Ascending aorta (tissue), 2 donors: Measurements from ENCODE around the gene ATP6V0C. TPM values are rescaled to one million over a fixed set of nuclear protein-coding genes. Genes with fewer than 3 reads are reported as not detected.

ENCODE experiments used
- DNase-seq, 2 donors: peaks; one replicate each; pipeline ENCODE4 v3.0.0-alpha.2; 2019; ENCODE audit warnings: low spot score in 2 of 2
- H3K27ac ChIP-seq, 2 donors: fragments of 200-600 bp; sonication (generic); one replicate each; pipeline ENCODE4 v1.5.1; 2016 to 2017; ENCODE audit warnings: mild to moderate bottlenecking in 1 of 2
- H3K27me3 ChIP-seq: fragments of 200-600 bp; sonication (generic); one replicate; pipeline ENCODE4 v1.5.1; 2017
- H3K36me3 ChIP-seq, 2 donors: fragments of 200-600 bp; sonication (generic); one replicate each; pipeline ENCODE4 v1.5.1; 2016
- H3K4me1 ChIP-seq, 2 donors: fragments of 200-600 bp; sonication (generic); one replicate each; pipeline ENCODE4 v1.5.1; 2016 to 2017; ENCODE audit warnings: mild to moderate bottlenecking in 1 of 2
- H3K4me3 ChIP-seq, 2 donors: fragments of 200-600 bp; sonication (generic); one replicate each; pipeline ENCODE4 v1.5.1; 2016 to 2017; ENCODE audit warnings: mild to moderate bottlenecking in 1 of 2
- H3K9me3 ChIP-seq, 2 donors: fragments of 200-600 bp; sonication (generic); one replicate each; pipeline ENCODE4 v1.5.1; 2016
- intact Hi-C: fragments of 100-400 bp; cut with DNase I; formaldehyde crosslinking; loops from one replicate; pipeline ENCODE4 v1.15.1; 2023
- total RNA-seq: library from RNA; depleted of rRNA; stranded (reverse); fragments of >200 nt; gene quantifications from one replicate; pipeline ENCODE4 v1.1.0, GENCODE V29; 2016
- TF ChIP-seq, protein P1 (sequence below), 3 experiments: fragments of 200-600 bp in 2 of 3; fragments of 450-650 bp in 1 of 3; sonication (generic) in 2 of 3; IDR thresholded peaks; one replicate each; pipeline ENCODE4 v1.5.1; 2016 to 2019; ENCODE audit warnings: antibody characterized with exemption in 3 of 3, mild to moderate bottlenecking in 1 of 3, moderate library complexity in 1 of 3

The ATP6V0C gene
- total RNA-seq, 1 donor from 2014 or later: 91.9 TPM

DNA sequence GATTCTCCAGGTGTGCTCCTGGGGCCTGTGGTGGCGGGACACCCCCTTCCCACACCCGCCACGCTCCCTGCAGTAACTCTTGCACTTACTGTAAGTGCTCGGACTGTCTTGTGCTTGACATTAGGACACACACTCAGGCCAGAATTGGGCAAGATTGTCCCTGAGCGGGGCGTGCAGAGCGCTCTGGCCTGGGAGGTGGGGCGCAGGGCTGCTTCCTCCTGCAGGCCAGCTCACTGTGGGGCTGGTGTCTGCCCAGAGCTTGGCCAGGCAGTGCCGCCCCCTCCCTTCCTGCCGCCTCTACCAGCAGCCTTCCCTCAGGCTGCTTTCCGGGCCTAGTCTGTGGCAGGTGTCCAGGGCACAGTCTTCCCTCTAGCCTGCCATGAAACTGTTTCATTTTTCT is 6.1 kb upstream of the ATP6V0C start:
- TF ChIP-seq, protein P1, sequence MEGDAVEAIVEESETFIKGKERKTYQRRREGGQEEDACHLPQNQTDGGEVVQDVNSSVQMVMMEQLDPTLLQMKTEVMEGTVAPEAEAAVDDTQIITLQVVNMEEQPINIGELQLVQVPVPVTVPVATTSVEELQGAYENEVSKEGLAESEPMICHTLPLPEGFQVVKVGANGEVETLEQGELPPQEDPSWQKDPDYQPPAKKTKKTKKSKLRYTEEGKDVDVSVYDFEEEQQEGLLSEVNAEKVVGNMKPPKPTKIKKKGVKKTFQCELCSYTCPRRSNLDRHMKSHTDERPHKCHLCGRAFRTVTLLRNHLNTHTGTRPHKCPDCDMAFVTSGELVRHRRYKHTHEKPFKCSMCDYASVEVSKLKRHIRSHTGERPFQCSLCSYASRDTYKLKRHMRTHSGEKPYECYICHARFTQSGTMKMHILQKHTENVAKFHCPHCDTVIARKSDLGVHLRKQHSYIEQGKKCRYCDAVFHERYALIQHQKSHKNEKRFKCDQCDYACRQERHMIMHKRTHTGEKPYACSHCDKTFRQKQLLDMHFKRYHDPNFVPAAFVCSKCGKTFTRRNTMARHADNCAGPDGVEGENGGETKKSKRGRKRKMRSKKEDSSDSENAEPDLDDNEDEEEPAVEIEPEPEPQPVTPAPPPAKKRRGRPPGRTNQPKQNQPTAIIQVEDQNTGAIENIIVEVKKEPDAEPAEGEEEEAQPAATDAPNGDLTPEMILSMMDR (IDR thresholded peaks at IDR 0.05): no peak
- H3K27me3 ChIP-seq: no peaks in the 10 kb centered on the region
- no peak for DNase-seq
- intact Hi-C loops: no loop called here
- H3K27ac ChIP-seq: peak overlapping the region in 1 of 2 donors; percentile 21
- no peaks in the 10 kb centered on the region for H3K36me3 ChIP-seq
- H3K4me3 ChIP-seq: no peak overlapping the region
- H3K4me1 ChIP-seq: peaks cover 0 to under 1% of the 10 kb centered on the region in 2 donors
- H3K9me3 ChIP-seq: no peaks in the 10 kb centered on the region

GRCh38 chr16:2508722-2509400 is 4.9 kb upstream of the ATP6V0C start:
- H3K9me3 ChIP-seq: no peaks in the 10 kb centered on the region
- intact Hi-C loops: no loop called here
- no peaks in the 10 kb centered on the region for H3K27me3 ChIP-seq
- no peak for DNase-seq
- peaks cover 0 to 7% of the 10 kb centered on the region in 2 donors for H3K4me1 ChIP-seq
- H3K4me3 ChIP-seq: no peak overlapping the region
- TF ChIP-seq, protein P1 (IDR thresholded peaks at IDR 0.05): no peak
- H3K36me3 ChIP-seq: no peaks in the 10 kb centered on the region
- H3K27ac ChIP-seq: no peak overlapping the region

DNA sequence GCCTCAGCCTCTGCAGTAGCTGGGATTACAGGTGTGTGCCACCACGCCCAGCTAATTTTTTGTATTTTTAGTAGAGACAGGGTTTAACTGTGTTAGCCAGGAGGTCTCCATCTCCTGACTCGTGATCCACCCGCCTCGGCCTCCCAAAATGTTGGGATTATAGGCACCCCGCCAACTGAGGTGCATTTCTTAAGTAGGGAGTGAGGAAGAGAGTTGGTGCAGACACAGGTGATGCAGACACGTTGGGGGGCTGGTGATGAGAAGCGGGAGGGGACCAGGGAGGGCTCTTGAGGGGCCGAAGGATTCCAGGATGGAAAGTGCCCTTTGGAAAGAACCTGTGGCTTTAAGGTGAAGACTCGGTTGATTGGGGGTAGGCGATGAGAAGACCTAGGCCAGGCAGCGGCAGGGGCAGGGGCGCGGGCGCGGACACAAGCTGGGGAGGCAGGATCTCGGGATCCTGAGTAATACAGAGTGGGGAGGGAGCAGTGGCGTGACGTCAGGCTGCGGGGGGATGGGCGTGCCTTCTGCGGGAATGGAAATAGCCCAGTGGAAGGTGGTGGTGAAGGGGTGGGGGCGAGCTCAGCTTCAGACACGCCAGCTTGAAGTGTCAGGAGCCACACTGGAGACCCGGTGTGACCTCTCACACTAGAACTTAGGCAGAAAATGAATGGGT is 2.5 kb upstream of the ATP6V0C start:
- TF ChIP-seq, protein P1 (IDR thresholded peaks at IDR 0.05): no peak
- no peak overlapping the region for H3K27ac ChIP-seq
- DNase-seq: peak in 1 of 2 donors; percentile 86

GRCh38 chr16:2511996-2512734 is 1.6 kb upstream of the ATP6V0C start:
- DNase-seq: no peak
- Histone ChIP-seq H3K9me3 (no peaks in the 10 kb centered on the region), H3K4me3 (no peak overlapping the region), H3K4me1 (peaks cover 12 to 27% of the 10 kb centered on the region in 2 donors), H3K27ac (peak overlapping the region in 1 of 2 donors; percentile 96), H3K36me3 (no peaks in the 10 kb centered on the region), H3K27me3 (no peaks in the 10 kb centered on the region)
- intact Hi-C loops: loop anchor here (2.0 to 10.0 kb wide), 5 partner anchors 21 to 547 kb away; partner anchors contain the start of genes ELOB, RNF151, RNPS1 and RPS2
- TF ChIP-seq, protein P1 (IDR thresholded peaks at IDR 0.05): no peak

More for the DNA sequence above, 2.5 kb upstream of the ATP6V0C start:
- H3K9me3 ChIP-seq: no peaks in the 10 kb centered on the region
- intact Hi-C loops: loop anchor here (5.0 to 10.0 kb wide), 3 partner anchors 244 to 546 kb away; partner anchors contain the start of genes ELOB, RNF151, RNPS1 and RPS2
- peaks cover 4 to 20% of the 10 kb centered on the region in 2 donors for H3K4me1 ChIP-seq
- no peaks in the 10 kb centered on the region for H3K36me3 ChIP-seq
- no peaks in the 10 kb centered on the region for H3K27me3 ChIP-seq
- no peak overlapping the region for H3K4me3 ChIP-seq

- Histone ChIP-seq H3K27me3 (no peaks in the 10 kb centered on the region), H3K36me3 (no peaks in the 10 kb centered on the region), H3K27ac (peak overlapping the region; percentile 96 to 97), H3K4me3 (peak overlapping the region; percentile 81 to 98), H3K4me1 (peaks cover 12 to 34% of the 10 kb centered on the region in 2 donors), H3K9me3 (no peaks in the 10 kb centered on the region)
- intact Hi-C loops: loop anchor here (2.0 to 10.0 kb wide), 5 partner anchors 20 to 548 kb away; partner anchors contain the start of genes ELOB, RNF151, RNPS1 and RPS2
- TF ChIP-seq, protein P1 (IDR thresholded peaks at IDR 0.05): no peak
- DNase-seq: no peak
Observed at GRCh38 chr16:2512735-2513404, 882 bp upstream of the ATP6V0C start.
